HFFc6 (cell line): Measurements from ENCODE around the gene TMEM178A. TPM values are rescaled to one million over a fixed set of nuclear protein-coding genes. Genes with fewer than 3 reads are reported as not detected.
A peak's percentile ranks its signal among the peaks of the same experiment; 100 is the strongest.

ENCODE experiments used
- DNase-seq: peaks from one replicate; pipeline ENCODE4 v3.0.0-alpha.2; 2018
- H3K27ac Mint-ChIP-seq: 2 replicates; pipeline ENCODE4 v1.8.0; 2020; ENCODE audit warnings: mild to moderate bottlenecking, mixed read lengths
- H3K27me3 Mint-ChIP-seq: 2 replicates; pipeline ENCODE4 v1.8.0; 2021; ENCODE audit warnings: mild to moderate bottlenecking, moderate library complexity, mixed read lengths; ENCODE audit not compliant: insufficient read depth
- H3K36me3 Mint-ChIP-seq: 2 replicates; pipeline ENCODE4 v1.8.0; 2021; ENCODE audit warnings: low read depth, mixed read lengths
- H3K4me1 Mint-ChIP-seq: 2 replicates; pipeline ENCODE4 v1.8.0; 2020; ENCODE audit warnings: low read depth, mixed read lengths
- H3K4me3 Mint-ChIP-seq: 2 replicates; pipeline ENCODE4 v1.8.0; 2020; ENCODE audit warnings: mild to moderate bottlenecking, moderate library complexity, mixed read lengths
- H3K9me3 Mint-ChIP-seq: 2 replicates; pipeline ENCODE4 v1.8.0; 2020; ENCODE audit warnings: mild to moderate bottlenecking, mixed read lengths
- CTCF ChIP-seq: fragments of 200-600 bp; sonication (generic); IDR thresholded peaks from 2 replicates; pipeline ENCODE4 v1.5.0; 2021; ENCODE audit warnings: antibody characterized with exemption, mild to moderate bottlenecking
- total RNA-seq, 6 experiments: library from RNA; stranded (reverse); fragmentation: NEBNext Ultra II Directional; extraction: Animal tissue kit (Norgen Biotek cat#: 25700); gene quantifications; 2 replicates in 1 of 6; 3 replicates in 5 of 6; pipeline ENCODE4 v1.2.3, GENCODE V29; 2021

Gene TMEM178A
- total RNA-seq, 6 experiments from 2014 or later = 0.18 to 0.99 (median 0.44) TPM

- no peak for TF ChIP-seq CTCF
- peaks cover 92% of the 10 kb centered on the region for H3K4me1 Mint-ChIP-seq
- DNase-seq = no peak
Observed at GRCh38 chr2:39732482-39732881, 66.8 kb downstream of the TMEM178A start.

GRCh38 chr2:39733070-39733674 lies 67.5 kb downstream of the TMEM178A start:
- Mint-ChIP-seq H3K27ac (no peak overlapping the region), H3K4me3 (no peak overlapping the region), H3K27me3 (no peaks in the 10 kb centered on the region), H3K9me3 (no peaks in the 10 kb centered on the region), H3K36me3 (peaks cover 48% of the 10 kb centered on the region), H3K4me1 (peaks cover 94% of the 10 kb centered on the region)
- DNase-seq = no peak
- TF ChIP-seq CTCF = no peak

More at GRCh38 chr2:39732482-39732881, 66.8 kb downstream of the TMEM178A start:
- peaks cover 47% of the 10 kb centered on the region for H3K36me3 Mint-ChIP-seq
- no peak overlapping the region for H3K4me3 Mint-ChIP-seq
- no peak overlapping the region for H3K27ac Mint-ChIP-seq
- no peaks in the 10 kb centered on the region for H3K9me3 Mint-ChIP-seq
- no peaks in the 10 kb centered on the region for H3K27me3 Mint-ChIP-seq

GRCh38 chr2:39734445-39734844 lies 68.7 kb downstream of the TMEM178A start:
- Mint-ChIP-seq H3K36me3 (peaks cover 52% of the 10 kb centered on the region), H3K27ac (no peak overlapping the region), H3K4me1 (peaks cover 91% of the 10 kb centered on the region), H3K4me3 (peak overlapping the region; percentile 5; the same call in 1 of the 2 replicates), H3K9me3 (no peaks in the 10 kb centered on the region), H3K27me3 (no peaks in the 10 kb centered on the region)
- no peak for TF ChIP-seq CTCF
- DNase-seq = no peak

DNA sequence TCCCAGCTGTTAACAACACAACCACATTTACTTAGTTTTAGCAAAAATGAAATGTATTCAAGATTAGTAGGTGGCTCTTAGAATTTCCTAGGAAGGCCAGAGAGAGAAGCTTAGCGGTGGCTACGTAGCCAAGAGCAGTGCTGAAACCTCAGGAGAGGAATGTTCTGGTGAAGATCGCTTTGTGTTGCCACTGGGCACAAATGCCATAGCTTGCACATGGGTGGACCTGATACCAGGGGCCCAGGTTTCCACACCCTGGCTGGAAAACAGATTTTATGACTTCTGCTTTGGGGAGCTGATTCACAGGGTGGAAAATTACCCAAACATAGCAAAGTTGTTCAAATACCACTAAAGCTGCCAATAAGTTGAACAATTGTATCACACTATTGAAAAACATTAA lies 69.9 kb downstream of the TMEM178A start:
- Mint-ChIP-seq H3K4me1 (peaks cover 87% of the 10 kb centered on the region), H3K9me3 (no peaks in the 10 kb centered on the region), H3K36me3 (peaks cover 54% of the 10 kb centered on the region), H3K27ac (peak overlapping the region; percentile 75; the same call in 1 of the 2 replicates), H3K4me3 (peak overlapping the region; percentile 70), H3K27me3 (no peaks in the 10 kb centered on the region)
- no peak for DNase-seq
- no peak for TF ChIP-seq CTCF

DNA sequence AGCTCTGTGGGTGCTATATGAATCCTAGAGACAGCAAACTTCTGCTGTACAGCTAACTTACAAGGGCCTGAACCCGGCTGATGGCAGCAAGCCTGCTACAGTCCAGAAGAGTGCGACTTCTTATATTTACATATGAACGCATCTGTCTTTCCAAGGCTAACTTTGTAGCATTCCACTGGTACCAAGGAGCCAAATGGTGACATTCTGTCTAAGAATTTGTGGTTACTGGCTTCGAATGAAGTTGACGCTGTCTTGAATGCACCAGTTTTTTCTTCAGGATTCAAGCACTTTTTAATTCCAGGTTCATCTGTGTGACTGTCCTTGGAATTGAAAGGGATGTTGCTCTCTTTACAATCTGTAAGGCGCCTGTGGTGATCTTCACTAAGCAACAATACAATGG lies 70.9 kb downstream of the TMEM178A start:
- peak overlapping the region; percentile 70 for H3K4me3 Mint-ChIP-seq
- peaks cover 49% of the 10 kb centered on the region for H3K36me3 Mint-ChIP-seq
- peak; percentile 93 for DNase-seq
- no peaks in the 10 kb centered on the region for H3K27me3 Mint-ChIP-seq
- no peak for TF ChIP-seq CTCF
- no peaks in the 10 kb centered on the region for H3K9me3 Mint-ChIP-seq
- peak overlapping the region; percentile 75 for H3K27ac Mint-ChIP-seq
- H3K4me1 Mint-ChIP-seq = peaks cover 84% of the 10 kb centered on the region
